Spleen (tissue), 13 donors: ENCODE results near the gene ERI3. TPM values are rescaled to one million over a fixed set of nuclear protein-coding genes. Genes with fewer than 3 reads are reported as not detected.
A peak's percentile ranks its signal among the peaks of the same experiment; 100 is the strongest.

ENCODE experiments used
- DNase-seq: peaks from one replicate; pipeline ENCODE4 v3.0.0-alpha.2; 2020
- H3K27ac ChIP-seq, 8 donors: fragments of 200-600 bp; sonication (generic) in 7 of 8; 1 replicate in 4 of 8; 2 replicates in 4 of 8; pipeline versions ENCODE4 v1.5.0 to v1.8.0; 2016 to 2021; ENCODE audit warnings: inconsistent platforms in 4 of 8, mild to moderate bottlenecking in 4 of 8, moderate library complexity in 1 of 8
- H3K27me3 ChIP-seq, 7 donors: fragments of 200-600 bp; sonication (generic) in 6 of 7; replicated peaks in 1 of 7; 1 replicate in 4 of 7; 2 replicates in 3 of 7; pipeline versions ENCODE4 v1.5.0 to v1.8.0; 2016 to 2021; ENCODE audit warnings: inconsistent platforms in 3 of 7, mild to moderate bottlenecking in 1 of 7
- H3K36me3 ChIP-seq, 6 donors: fragments of 200-600 bp; sonication (generic) in 5 of 6; 1 replicate in 4 of 6; 2 replicates in 2 of 6; pipeline versions ENCODE4 v1.5.0 to v1.8.0; 2016 to 2021; ENCODE audit warnings: inconsistent platforms in 2 of 6
- H3K4me1 ChIP-seq, 6 donors: fragments of 200-600 bp; sonication (generic) in 5 of 6; 1 replicate in 3 of 6; 2 replicates in 3 of 6; pipeline versions ENCODE4 v1.5.0 to v1.8.0; 2016 to 2021; ENCODE audit warnings: inconsistent platforms in 3 of 6
- H3K4me3 ChIP-seq, 8 donors: fragments of 200-600 bp; sonication (generic) in 7 of 8; 1 replicate in 4 of 8; 2 replicates in 4 of 8; pipeline versions ENCODE4 v1.5.0 to v1.8.0; 2016 to 2021; ENCODE audit warnings: inconsistent platforms in 4 of 8, mild to moderate bottlenecking in 4 of 8, moderate library complexity in 2 of 8
- H3K9me3 ChIP-seq, 8 donors: fragments of 200-600 bp; sonication (generic) in 7 of 8; 1 replicate in 4 of 8; 2 replicates in 4 of 8; pipeline versions ENCODE4 v1.5.0 to v1.8.0; 2016 to 2021; ENCODE audit warnings: inconsistent platforms in 4 of 8
- CTCF ChIP-seq, 11 experiments: fragments of 200-600 bp in 7 of 11; fragments of 450-650 bp in 4 of 11; sonication (generic) in 4 of 11; IDR thresholded peaks in 8 of 11; conservative IDR thresholded peaks in 3 of 11; 1 replicate in 7 of 11; 2 replicates in 4 of 11; pipeline versions ENCODE4 v1.4.0 to v1.8.0; 2016 to 2021; ENCODE audit warnings: antibody characterized with exemption in 11 of 11, inconsistent platforms in 4 of 11, mild to moderate bottlenecking in 1 of 11
- POLR2A ChIP-seq, 3 donors: fragments of 450-650 bp; IDR thresholded peaks; one replicate each; pipeline ENCODE4 v1.5.1; 2017; ENCODE audit warnings: antibody characterized with exemption in 3 of 3, mild to moderate bottlenecking in 1 of 3
- POLR2AphosphoS5 ChIP-seq, 3 donors: sonication (generic); formaldehyde crosslinking; IDR thresholded peaks; one replicate each; pipeline ENCODE4 v1.5.1; 2017; ENCODE audit warnings: antibody characterized with exemption in 3 of 3
- WGBS, 5 donors: extraction: QIAGEN DNeasy Blood & Tissue Kit in 3 of 5; methylation state at CpG; one replicate each; pipeline versions ENCODE4 v1.1.5 to v1.1.7; 2013 to 2018; 5-methylcytosine and 5-hydroxymethylcytosine counted together
- intact Hi-C: fragments of 100-400 bp; cut with DNase I; formaldehyde crosslinking; loops from one replicate; pipeline ENCODE4 v1.15.0; 2023; ENCODE audit warnings: low total_unique reads
- long read RNA-seq, 2 donors: transcript quantifications; one replicate each; lab custom pipeline, GENCODE V29; 2026
- polyA plus RNA-seq, 3 donors: library from polyadenylated mRNA; stranded (reverse); fragments of 200-250 nt; gene quantifications; one replicate each; pipeline ENCODE4 v1.2.1, GENCODE V29; 2013
- total RNA-seq, 7 donors: library from RNA; depleted of rRNA in 3 of 7; stranded (reverse); fragments of >200 nt in 3 of 7; fragmentation: NEBNext Ultra II Directional in 4 of 7; extraction: Animal tissue kit (Norgen Biotek cat#: 25700) in 4 of 7; gene quantifications; one replicate each; pipeline versions ENCODE4 v1.1.0 to v1.2.1, GENCODE V29; 2016 to 2021
- donor health status: healthy with polysubstance abuse.
- donor health status: DM: no; HTN: no; CAD: no; lungs with moderate emphysema.
- donor health status: DM: no; HTN: no; CAD: no.
- donor health status: Bipolar disorder and iron deficiency.
- donor health status: healthy.
- donor health status: DM: no; HTN: no; CAD: no.
- donor health status: DM: yes; HTN: yes; CAD: no.

Gene ERI3, protein sequence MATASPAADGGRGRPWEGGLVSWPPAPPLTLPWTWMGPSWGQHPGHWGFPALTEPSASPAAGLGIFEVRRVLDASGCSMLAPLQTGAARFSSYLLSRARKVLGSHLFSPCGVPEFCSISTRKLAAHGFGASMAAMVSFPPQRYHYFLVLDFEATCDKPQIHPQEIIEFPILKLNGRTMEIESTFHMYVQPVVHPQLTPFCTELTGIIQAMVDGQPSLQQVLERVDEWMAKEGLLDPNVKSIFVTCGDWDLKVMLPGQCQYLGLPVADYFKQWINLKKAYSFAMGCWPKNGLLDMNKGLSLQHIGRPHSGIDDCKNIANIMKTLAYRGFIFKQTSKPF
- 10 to 100 TPM; 20.1 to 41.1 (median 26.5) TPM for total RNA-seq
- 10 to 100 TPM; 25.3 to 29.9 (median 28.0) TPM for polyA plus RNA-seq
- long read RNA-seq, donor 1, transcript ERI3-201 (9 exons, 1,684 nt) = major isoform, 9 of 17 reads
- long read RNA-seq, donor 1, partial matches to known transcripts = 8 of 17 reads
- long read RNA-seq, donor 1, other reads (novel, unspliced or antisense) = 0 of 17 reads
- long read RNA-seq, donor 2, partial matches to known transcripts = 5 of 9 reads
- long read RNA-seq, donor 2, other reads (novel, unspliced or antisense) = 0 of 9 reads

DNA sequence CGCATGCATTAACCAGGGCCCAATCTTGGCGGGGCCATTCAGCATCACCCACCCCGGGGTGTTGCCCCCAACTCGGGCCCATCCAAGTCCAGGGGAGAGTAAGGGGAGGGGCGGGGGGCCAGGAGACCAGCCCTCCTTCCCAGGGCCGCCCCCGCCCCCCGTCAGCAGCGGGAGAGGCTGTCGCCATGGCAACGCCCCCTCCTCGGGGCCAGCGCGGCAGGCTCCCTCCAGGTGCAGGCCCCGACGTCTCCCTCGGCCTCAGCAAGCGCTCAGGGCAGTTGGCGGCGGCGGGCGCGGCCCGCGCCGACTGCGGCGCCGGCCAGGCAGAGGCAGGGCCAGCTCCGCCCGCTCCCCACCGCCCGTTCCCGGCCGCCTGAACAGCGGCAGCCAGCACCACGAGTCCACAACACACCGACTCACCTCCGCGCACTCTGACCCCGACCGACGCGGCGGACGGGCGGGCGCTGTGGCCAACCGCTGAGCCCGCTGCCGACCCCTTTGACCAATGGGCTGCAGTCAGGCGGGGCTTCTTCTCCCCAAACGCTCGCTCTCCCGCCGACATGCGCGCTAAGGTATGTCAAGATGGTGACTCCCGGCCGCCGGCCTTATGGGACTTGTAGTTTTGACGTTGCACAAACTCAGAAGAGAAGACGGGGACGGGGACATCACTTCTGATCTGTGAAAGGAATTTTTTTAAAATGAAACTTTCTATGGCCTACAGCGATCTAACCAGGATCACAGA is at the start of gene ERI3:
Gene ERI3, minus strand, starts transcription at position 418 of the 742 bp plus-strand sequence. Its CDS starts 231 bp downstream, at position 187.
- Histone ChIP-seq H3K9me3 (no peaks in the 10 kb centered on the region), H3K27ac (peak within 1 kb of the TSS; percentile 46 to 87 (median 70)), H3K27me3 (no peaks in the 10 kb centered on the region), H3K36me3 (no peaks in the 10 kb centered on the region), H3K4me1 (peaks cover 12 to 36% (median 21%) of the 10 kb centered on the region in 6 donors), H3K4me3 (peak within 1 kb of the TSS; percentile 89 to 98 (median 96))
- WGBS, 5 donors = 0 to 2% (median 1%) methylated on average over 20 to 65 of the region's 65 CpGs
- peak; percentile 98 for DNase-seq
- intact Hi-C loops = no loop called here
- TF ChIP-seq POLR2A (IDR thresholded peaks at IDR 0.05) (peak in 1 of 3 donors; percentile 6), POLR2AphosphoS5 (IDR thresholded peaks at IDR 0.05) (peak; percentile 86 to 91 (median 88)), CTCF (IDR thresholded peaks at IDR 0.05 in 8 of 11, conservative IDR thresholded peaks at IDR 0.05 in 3 of 11) (peak in 1 of 11 experiments; percentile 15)

- intact Hi-C loops = no loop called here
- Histone ChIP-seq H3K27me3 (peaks cover 0 to 92% (median 58%) of the 10 kb centered on the region in 7 donors), H3K4me1 (peaks cover 12 to 22% (median 21%) of the 10 kb centered on the region in 6 donors), H3K4me3 (no peak overlapping the region), H3K36me3 (no peaks in the 10 kb centered on the region), H3K27ac (no peak overlapping the region), H3K9me3 (no peaks in the 10 kb centered on the region)
- no peak for DNase-seq
- TF ChIP-seq POLR2AphosphoS5 (IDR thresholded peaks at IDR 0.05) (no peak), CTCF (IDR thresholded peaks at IDR 0.05 in 8 of 11, conservative IDR thresholded peaks at IDR 0.05 in 3 of 11) (no peak), POLR2A (IDR thresholded peaks at IDR 0.05) (no peak)
- 83 to 93% (median 87%) methylated on average over 12 of the region's 12 CpGs for WGBS, 5 donors
Measured at GRCh38 chr1:44401256-44402228, 46.5 kb upstream of the ERI3 start.

DNA sequence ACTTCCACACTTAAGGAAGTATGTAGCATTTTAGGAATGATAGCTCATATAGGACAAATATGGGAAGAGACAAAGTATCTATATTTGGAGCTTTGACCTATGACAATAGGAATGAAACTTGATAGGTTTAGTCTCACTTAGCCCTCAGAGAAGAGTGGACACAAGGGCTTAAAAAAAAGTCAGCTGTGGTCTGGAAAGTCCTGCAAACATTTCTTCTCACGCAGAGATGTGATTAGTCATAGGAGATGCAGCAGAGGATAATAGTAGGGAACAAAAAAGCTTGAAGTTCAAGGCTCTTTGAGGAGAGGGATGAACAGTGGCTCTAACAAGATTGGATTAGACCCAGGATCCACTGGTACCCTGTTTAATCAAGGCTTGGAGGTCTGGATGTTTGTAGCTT is 35.2 kb upstream of the ERI3 start:
- TF ChIP-seq CTCF (IDR thresholded peaks at IDR 0.05 in 8 of 11, conservative IDR thresholded peaks at IDR 0.05 in 3 of 11) (no peak), POLR2A (IDR thresholded peaks at IDR 0.05) (no peak)
- H3K4me3 ChIP-seq = no peak overlapping the region
- H3K9me3 ChIP-seq = no peaks in the 10 kb centered on the region
- DNase-seq = no peak
- no peaks in the 10 kb centered on the region for H3K4me1 ChIP-seq
- intact Hi-C loops = no loop called here
- H3K36me3 ChIP-seq = no peaks in the 10 kb centered on the region
- H3K27ac ChIP-seq = no peak overlapping the region
- H3K27me3 ChIP-seq = peaks cover 0 to 62% (median 10%) of the 10 kb centered on the region in 7 donors
- 56 to 75% (median 69%) methylated on average over 1 of the region's 1 CpG for WGBS, 5 donors
